GM18867 (cell line): ENCODE measurements around the gene PQBP1.

Source experiments
- ATAC-seq: cut with Tn5 transposase; IDR thresholded peaks from one replicate; pipeline ENCODE4 v1.9.1; 2021; ENCODE audit warnings: mild to moderate bottlenecking, moderate library complexity; ENCODE audit not compliant: unreplicated experiment

PQBP1 gene

DNA sequence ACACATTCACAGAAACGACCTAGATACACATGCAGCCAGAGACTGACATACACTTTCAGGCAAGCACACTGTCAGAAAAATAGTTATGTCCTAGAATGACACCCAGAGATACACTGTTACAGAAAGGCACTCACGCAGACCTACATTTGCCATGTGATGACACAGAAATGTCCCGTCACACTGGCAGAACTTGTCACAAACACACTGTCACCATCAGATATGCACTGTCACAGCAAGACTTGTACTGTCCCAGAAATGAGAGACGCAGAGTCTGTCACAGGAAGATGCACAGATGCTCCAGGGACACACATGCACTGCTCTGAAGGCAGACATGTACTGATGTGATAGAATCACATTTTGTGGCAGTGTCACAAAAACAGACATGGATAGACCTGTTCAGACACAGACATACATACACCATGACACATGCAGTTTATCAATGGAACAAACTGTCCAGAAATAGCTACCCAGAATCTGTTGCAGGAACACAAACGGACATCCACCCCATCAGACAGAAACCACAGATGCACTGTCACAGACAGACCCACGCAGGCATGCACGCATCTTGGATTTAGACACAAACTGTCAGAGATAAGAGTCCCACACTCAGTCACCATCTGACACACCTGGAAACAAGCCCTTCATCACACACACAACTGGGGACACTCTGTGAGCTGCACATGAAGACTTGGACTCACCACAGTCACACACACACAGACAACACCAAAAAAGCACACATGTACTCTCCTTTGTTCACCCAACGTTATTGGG, 22.4 kb downstream of the PQBP1 start:
- ATAC-seq, result no peak

DNA sequence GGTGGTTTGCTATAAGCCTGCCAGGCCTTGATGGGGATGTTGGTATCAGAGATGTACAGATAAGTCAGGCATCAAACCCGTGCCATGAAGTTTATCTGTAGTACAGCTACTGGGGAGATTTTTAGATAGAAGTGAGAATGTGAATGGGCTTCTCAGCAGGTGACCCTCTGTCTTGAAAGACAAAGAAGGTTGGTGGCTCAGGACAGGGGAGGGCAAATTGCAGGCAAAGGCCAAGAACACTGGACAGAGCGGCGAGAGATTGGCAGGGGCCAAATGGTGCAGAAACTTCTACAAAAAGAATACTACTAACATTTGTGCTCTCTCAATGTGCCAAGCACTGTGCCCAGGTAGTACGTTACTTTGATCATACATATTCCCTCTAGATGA, 23.0 kb downstream of the PQBP1 start:
- ATAC-seq, result no peak

DNA sequence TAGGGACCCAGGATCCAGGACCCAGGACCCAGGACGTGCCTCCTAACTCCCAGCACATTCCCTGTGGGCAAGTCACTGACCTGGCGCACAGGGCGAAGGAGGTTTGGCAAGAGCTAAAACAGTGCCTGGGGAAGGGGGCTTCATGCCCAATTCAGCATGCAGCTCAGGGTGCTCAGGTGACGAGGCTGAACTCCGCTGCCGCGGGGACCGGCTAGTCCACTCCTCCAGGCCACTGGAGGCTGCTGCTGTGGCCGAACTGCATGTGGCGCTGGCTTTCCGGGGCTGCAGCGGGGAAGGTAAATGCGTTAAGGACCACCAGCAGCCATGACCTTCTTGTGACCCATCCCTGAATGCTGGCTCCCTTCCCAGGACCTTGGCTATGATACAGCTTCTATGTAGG, 26.0 kb downstream of the PQBP1 start:
- ATAC-seq, result no peak

DNA sequence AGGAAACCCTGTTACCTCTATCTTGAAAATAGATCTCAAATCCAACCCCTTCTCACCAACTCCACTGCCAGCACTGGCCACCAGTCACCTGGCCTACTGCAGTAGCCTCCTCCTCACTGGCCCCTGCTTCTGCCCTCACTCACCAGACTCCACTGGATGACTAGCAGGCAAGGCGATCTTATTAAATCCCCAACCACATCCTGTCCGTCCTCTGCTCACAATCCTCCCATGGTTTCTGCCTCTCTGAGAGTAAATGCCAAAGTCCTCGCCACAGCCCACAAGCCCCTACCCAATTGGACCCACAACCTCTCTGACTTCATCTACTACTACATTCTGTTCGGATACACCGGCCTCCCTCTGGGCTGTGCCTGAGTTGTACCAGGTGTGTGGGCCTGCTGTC, 26.5 kb downstream of the PQBP1 start:
- ATAC-seq, result no peak

DNA sequence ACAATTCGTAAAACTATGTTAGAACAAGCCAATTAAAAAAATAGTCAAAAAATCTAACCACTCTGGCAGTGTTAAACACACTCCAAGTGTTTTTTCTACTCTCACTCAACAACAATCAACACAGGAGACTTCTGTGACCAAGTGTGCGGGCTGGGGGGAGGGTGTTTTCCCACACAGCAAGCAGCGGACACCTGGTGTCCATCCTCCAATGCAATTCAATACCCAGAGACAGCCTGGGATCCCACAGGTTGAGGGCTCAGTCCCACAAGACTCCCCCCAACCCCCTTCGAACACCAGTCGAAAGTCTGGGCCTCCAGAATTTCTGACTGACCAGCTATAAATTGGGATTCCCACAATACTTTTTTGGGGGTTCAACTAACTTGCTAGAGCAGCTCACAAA, 29.4 kb downstream of the PQBP1 start:
- ATAC-seq, result no peak

DNA sequence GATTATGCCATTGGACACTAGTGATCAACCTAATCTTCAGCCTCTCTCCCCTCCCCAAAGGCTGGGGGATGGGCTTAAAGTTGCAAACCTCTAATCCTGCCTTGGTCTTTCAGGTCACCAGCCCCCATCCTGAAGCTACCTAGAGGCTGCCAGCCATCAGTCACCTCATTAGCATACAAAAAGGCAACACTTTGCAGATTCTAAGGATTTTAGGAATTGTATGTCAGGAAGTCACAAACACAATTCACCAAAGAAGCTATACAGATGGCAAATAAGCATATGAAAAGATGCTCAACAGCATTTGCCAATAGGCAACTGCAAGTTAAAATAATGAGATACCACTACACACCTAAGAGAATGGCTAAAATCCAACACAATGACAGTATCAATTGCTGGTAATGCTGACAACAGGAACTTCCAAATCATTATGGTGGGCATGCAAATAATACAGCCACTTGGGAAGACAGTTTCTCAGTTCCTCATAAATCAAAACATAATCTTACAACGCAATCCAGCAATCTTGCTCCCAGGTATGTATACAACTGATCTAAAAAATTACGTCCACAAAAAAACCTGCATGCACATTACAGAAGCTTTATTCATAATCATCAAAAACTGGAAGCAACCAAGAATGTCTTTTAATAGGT, 30.1 kb downstream of the PQBP1 start:
- ATAC-seq, result no peak

DNA sequence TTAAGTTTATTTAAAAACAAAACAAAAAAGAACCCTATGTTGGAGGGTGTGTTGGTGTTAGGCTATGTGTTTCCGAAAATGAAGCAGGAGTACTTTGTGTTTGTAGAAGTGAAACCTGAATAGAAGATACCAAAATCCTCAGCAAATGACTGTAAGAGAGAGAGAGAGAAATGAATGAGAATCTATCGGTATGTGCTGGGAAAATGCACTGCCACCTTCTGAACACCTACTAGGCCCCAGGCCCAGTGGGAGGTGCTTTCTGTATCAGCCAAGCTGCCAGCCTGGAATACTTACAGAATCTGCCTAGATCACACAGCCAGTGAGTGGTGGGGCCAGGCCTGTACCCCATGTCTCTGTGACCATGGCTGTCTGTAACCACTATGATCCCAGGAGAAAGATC, 36.0 kb downstream of the PQBP1 start:
- no peak for ATAC-seq

DNA sequence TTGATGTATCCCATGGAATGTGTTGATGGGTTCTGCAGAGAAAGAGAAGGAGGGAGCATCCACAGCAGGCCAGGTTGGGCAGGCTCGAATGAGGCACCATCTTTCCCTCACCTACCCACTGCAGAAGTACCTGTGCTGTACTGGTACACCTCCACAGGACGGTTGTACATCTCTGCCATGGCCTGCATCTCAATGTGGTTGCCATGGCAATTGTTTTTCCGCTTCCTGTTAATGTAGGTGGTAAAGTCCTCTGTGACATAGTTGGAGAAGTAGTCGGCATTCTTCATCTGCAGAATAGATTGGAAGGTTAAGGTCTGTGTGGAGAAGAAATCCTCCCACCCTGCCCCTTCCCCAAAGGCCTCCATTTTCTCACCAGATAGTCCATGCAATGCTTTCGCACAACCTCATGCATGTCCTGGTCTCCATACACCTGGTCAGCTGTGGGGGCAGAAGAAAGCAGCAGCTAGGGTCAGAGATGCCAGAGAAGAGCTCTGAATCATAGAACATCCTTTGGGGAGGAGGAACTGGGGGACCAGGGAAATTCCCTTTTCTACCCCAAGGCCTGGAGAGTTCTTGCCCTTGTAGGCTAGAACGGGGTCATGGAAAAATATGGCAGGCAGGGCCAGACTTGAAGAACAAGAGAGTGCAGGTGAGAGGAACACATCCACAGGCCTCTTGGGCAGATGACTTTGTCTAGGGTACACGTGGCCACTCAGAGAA, 37.0 kb downstream of the PQBP1 start:
- ATAC-seq, result no peak

DNA sequence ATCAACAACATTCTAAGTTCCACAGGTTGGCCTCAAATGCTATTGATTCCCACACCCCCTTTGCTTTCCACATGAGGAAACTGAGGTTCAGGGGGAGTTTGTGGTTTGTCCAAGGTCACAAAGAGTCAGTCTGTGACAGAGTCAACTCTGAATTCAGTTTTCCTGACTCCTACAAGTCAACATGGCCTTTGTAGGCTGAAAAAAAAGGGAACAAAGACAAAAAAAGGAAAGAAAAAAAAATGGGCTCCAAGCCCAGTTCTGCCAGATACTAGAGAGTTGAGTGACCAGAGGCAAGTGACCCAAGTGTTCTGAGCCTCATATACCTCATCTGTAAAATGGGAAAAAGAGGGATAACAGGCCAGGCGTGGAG, 37.6 kb downstream of the PQBP1 start:
- no peak for ATAC-seq

DNA sequence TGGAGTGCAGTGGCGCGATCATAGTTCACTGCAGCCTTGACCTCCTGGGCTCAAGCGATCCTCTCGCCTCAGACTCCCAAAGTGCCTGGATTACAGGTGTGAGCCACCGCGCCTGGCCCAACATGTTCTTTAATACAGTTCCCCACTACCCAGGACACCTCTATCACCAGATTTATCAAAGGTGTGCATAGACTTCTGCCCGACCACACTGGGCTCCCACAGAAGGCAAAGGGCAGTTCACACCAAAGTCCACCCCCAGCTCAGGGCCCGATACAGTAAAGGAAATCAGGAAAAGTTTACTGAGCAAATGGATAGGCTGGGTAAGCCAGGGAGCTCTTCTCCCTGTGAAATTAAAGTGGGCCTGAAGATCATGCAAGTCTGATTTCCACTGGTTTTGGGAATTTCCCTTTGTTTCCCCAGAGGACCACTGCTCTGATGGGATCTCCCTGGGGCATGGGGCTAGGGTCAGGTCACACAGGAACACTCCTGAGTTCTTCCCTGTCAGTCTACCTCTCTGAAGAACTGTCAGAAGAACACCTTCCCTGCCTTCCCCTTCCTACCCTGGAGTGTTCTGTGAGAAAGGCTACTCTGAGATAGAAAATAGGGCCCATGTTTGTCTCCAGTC, 38.8 kb downstream of the PQBP1 start:
- ATAC-seq, result no peak

DNA sequence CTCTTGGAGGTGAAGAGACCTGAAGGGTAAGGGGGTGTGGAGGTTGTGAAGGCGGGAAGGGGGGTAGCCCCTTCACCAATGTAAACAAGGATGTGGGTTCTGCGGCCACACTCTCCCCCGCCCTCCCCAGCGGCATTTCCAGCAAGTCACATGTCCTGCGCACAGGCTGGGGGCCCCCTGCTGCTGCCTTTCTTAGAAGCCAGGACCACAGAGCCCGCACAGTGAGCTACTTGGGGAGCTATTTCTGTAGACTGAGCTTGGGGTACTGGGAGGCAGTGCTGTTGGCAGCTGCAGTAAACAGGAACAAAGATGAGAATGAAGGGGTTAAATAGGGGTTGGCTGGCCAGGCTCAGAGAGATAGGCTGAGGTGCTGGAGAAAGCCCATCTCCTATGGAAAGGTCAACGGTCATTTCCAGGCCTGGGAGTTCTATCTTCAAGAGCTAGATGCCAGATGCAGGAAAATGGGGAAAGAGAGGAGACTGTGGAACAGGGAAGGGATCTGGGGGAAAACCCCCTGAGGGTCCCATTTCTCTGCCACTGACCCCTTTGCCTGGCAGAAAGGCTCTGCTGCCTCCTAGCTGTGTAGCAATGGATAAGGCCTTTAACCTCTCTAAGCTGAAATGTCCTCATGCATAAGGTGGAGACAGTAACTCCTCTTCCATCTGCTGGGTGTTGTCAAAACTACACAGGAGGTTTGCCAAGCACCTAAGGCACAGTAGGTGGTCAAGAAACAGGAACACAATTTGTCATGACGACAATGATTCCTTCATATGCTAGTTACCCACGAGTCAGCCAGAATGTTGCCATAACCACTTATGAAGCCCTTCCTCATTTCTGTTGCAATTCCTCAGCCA, 39.6 kb downstream of the PQBP1 start:
- peak; percentile 64 for ATAC-seq

DNA sequence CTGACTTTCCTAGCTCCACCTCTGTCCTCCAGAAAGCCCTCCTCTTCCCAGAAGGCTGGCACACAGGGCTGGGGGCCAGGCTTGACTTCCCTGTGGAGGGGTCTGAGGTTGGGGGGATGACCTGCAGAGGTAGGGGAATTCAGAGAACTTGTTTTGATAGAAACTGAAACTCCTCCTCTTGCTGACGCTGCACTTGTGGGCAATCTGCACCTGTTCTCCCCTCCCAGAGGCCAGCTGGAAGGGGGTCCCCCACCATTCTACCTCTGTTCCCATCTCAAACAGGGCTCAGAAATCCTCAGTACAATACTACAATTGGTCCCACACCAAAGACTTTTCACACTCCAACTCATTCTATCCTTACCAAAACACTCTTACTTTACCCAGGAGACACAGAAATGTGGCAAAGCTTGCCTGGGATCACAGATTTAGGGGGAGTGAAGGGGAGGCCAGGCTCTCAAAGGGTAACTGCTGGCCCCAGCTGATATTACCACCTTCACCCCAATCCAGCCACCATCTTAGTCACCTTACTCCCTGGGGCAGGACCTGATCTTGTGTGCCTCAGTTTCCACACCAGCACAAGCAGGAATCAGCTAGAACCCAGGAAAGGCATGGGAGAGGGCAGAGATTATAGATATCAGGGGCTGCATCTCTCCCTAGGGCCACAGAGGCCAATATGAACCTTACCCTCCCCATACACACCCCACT, 41.1 kb downstream of the PQBP1 start:
- ATAC-seq, result peak; percentile 56

DNA sequence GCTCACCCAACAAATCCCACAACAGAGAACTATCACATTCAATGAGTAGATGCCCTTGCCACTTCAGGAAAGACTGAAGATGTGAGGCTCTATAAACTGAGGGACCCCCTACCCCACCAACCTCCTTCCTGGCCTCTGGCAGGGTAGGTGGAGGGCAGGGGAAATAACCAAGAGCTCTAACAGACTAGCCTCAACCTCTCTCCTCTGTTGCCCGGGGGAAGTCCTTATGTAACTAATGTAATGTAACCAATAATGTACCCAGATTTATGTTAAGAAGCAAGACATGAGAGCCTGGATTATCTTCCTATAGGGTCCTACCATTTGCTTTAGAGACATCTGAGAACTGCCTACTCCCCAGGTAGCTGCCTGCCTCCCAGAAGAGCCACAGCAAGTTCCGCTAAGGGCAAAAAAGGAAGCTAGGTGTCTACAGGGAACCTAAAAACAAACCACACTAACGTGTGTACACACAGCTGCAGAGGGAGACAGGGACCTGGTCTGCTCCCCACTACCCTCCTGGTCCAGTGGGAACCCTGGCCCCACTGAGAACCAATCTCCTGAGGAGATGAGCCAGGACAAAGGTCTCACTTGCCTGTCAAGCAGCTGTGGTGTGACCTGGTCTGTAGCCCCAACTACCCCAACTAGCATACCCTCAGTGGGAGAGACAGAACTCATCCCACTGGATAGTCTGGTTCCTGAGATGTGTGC, 41.9 kb downstream of the PQBP1 start:
- ATAC-seq, result no peak

DNA sequence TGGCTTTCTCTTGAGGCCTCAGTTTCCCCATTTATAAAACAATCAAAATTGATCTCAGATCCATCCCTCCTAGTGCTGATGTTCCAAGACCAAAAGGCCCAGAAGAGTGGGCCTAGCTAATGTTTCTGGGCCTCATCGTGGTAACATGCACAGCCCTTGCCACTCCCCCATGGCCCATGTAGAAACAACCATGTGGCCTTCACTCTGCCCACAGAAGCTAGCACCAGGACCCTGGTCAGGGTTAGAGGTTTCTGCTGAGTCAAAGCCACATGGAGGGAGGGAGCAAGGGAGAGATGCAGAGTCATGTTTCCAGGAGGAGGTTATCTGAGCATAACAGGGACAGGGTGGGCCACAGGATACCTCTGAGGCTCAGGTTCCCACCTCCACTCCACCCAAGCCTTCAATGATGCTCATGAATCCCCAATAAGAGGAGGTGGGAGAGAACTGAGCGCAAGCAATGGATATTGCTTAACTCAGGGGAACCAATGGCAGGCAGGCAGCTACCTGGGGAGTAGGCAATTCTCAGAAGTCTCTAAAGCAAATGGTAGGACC, 42.8 kb downstream of the PQBP1 start:
- no peak for ATAC-seq

DNA sequence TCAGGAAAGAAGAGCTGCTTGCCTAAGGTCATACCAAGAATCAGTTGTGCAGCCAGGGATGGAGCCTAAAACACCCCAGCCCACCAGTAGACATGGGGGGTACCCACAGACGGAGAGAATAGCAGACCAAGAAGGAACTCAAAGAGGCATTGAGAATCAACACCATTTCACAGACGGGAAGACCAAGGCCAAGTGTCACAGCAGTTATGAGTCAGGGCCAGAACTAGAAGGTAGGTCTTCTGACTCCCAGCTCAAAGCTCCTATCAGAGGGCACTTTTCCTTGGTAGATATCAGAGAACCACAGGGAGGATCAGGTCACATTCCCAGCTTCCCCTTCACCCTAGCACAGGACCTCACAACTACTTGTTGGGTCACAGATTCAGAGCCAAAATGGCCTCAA, 45.2 kb downstream of the PQBP1 start:
- ATAC-seq, result no peak

DNA sequence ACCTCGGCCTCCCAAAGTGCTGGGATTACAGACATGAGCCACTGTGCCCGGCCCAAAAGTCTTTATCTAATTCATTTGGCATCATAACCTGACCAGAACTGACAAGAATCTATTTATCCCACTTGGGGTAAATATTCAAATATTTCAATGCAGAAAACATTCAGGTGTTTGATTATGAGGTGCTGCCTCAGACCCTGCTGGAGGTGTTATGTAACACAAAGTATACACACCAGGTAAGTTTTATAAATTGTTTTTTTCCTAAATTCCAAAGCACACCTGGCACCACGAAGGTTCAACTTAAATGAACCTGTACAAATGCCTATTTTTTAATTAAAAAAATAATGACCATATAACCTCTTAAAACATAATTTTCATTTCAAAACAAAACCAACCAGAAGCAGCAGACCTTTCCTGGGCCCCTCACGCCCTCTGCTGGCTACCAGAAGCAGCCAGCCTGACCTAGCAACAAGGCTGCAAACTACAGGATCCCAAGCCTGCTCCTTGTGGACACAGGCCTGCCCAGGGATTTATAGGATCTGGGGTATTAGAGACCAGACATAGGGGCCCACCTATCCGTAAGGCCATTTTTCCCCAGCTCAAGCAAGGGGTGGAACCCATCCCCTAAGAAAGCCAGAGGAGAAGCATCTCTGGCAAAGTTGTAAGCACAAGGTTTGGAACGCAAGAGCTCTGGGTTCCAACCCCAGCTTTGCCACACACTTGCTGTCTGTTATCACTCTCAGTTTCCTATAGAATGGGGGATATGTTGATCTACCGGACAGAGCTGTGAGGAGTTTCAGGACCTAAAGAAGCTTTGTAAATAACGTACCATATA, 48.0 kb downstream of the PQBP1 start:
- ATAC-seq, result peak; percentile 64

DNA sequence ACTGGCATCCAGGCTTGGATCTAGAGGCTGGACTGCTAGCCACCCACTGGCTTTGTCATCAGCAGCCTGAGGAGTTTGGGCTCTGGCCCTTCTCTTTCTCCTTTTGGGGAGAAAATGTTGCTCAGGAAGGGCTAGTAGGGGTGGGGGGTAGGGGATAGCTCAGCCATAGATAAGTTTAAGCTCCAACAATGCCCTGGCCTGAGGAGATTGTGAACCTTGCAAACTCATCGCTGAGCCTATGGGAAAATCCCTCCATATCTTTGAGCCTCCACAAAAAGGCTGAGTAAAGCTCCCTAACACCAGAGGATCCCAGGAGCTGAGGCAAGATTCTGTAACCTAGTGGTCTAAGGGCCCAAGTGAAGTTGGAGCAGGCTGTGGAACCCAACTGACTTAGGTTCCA, 50.9 kb downstream of the PQBP1 start:
- ATAC-seq, result no peak
